Adrenal gland (tissue), 5 donors: ENCODE data around the gene PPFIA1.

Experiments used
- POLR2A ChIP-seq, 2 donors: fragments of 450-650 bp; IDR thresholded peaks; one replicate each; pipeline ENCODE4 v1.6.1; 2017; ENCODE audit warnings: antibody characterized with exemption in 2 of 2, mild to moderate bottlenecking in 2 of 2, moderate library complexity in 1 of 2
- TF ChIP-seq, protein P1 (sequence below), 6 experiments: fragments of 450-650 bp in 4 of 6; fragments of 200-600 bp in 2 of 6; sonication (generic) in 1 of 6; IDR thresholded peaks; 1 replicate in 5 of 6; 2 replicates in 1 of 6; pipeline versions ENCODE4 v1.5.1 to v1.8.0; 2016 to 2021; ENCODE audit warnings: antibody characterized with exemption in 6 of 6, mild to moderate bottlenecking in 2 of 6, moderate library complexity in 1 of 6
- donor health status: DM: no; HTN: no; CAD: no.

DNA sequence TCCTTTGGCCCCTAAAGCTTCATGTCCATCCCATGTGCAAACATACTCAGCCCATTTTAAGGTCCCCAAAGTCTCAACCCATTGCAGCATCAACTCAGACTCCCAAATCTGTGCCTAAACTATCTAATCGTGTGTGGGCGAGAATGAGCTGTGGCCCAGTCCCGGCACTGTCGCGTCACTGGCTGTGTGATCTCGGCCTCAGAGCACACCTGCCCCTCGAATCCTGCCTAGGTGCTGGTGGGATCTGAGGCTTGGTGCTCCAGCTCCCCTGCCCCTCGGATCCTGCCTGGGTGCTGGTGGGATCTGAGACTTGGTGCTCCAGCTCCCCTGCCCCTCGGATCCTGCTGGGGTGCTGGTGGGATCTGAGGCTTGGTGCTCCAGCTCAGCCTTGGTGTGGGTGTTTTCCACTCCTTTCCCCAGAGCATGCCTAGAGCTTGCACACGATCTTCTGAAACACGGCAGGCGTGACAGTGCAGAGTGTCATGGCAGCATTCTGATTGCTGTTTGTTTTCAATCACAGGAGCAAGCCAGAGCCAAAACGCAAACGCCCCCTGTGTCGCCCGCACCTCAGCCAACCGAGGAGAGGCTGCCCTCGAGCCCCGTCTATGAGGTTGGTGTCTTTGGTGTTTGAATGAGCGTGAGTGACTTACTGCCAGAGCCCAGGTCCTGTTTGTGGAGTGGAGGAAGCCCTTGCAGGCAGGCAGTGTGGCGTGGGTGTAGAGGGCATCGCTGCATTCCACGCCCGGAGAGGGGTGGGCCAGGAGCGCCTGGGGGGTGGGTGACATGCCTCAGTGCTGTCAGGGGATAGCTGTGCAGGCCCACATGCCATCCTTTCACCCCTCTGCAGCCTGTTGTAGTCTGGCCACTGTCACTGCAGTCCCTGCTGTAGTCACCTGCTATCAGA lies 160.4 kb downstream of the PPFIA1 start:
- TF ChIP-seq, protein P1, sequence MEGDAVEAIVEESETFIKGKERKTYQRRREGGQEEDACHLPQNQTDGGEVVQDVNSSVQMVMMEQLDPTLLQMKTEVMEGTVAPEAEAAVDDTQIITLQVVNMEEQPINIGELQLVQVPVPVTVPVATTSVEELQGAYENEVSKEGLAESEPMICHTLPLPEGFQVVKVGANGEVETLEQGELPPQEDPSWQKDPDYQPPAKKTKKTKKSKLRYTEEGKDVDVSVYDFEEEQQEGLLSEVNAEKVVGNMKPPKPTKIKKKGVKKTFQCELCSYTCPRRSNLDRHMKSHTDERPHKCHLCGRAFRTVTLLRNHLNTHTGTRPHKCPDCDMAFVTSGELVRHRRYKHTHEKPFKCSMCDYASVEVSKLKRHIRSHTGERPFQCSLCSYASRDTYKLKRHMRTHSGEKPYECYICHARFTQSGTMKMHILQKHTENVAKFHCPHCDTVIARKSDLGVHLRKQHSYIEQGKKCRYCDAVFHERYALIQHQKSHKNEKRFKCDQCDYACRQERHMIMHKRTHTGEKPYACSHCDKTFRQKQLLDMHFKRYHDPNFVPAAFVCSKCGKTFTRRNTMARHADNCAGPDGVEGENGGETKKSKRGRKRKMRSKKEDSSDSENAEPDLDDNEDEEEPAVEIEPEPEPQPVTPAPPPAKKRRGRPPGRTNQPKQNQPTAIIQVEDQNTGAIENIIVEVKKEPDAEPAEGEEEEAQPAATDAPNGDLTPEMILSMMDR (IDR thresholded peaks at IDR 0.05): no peak
- TF ChIP-seq POLR2A (IDR thresholded peaks at IDR 0.05): no peak
